GM18867 (cell line): ENCODE measurements around the gene UBQLN1.
"Not testable (repeated sequence)": the region's sequence is repeated elsewhere in the genome, so short reads cannot be mapped to it uniquely, and the experiment has no call there.

Experiments
- ATAC-seq: cut with Tn5 transposase; IDR thresholded peaks from one replicate; pipeline ENCODE4 v1.9.1; 2021; ENCODE audit warnings: mild to moderate bottlenecking, moderate library complexity; ENCODE audit not compliant: unreplicated experiment

The UBQLN1 gene

DNA sequence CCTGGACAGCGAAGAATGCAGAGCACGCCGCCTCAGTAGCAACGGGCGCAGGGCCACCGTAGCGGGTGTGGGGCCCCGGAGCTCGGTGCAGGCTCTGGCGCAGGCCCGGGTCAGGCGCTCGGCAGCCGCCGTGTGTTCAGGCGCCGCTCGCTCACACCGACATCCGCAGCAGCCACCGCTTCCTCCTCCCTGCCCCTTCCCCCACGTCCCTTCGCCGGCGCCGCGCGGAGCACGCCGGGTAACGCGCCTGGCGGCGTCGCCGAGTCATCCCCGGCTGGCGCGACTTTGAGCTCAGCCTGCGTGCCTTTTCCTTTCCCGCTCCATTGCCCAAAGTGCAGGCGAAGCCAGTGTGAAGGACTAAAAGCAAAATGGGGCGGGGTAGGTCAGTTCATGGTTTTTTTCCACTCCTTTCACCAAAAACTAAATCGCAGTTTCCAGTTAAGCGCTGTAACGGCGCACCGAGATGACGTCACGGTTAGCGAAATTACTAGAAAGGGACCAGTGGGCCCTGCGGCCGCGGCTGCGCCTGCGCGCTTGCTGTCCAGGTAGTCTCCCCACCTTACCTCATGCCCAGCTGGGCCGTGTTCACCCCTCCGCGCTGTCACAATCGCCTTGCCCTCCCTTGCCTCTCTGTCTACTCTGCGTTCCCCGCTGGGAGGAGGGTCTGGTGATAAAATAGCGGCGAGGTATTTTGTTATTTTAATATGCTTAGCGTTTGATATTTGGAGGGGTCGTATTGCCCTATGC, at the start of gene UBQLN1:
Gene UBQLN1, minus strand, starts transcription at position 191 of the 747 bp plus-strand sequence. CDS start 279 bp downstream, outside the sequence.
- ATAC-seq = peak; percentile 67

DNA sequence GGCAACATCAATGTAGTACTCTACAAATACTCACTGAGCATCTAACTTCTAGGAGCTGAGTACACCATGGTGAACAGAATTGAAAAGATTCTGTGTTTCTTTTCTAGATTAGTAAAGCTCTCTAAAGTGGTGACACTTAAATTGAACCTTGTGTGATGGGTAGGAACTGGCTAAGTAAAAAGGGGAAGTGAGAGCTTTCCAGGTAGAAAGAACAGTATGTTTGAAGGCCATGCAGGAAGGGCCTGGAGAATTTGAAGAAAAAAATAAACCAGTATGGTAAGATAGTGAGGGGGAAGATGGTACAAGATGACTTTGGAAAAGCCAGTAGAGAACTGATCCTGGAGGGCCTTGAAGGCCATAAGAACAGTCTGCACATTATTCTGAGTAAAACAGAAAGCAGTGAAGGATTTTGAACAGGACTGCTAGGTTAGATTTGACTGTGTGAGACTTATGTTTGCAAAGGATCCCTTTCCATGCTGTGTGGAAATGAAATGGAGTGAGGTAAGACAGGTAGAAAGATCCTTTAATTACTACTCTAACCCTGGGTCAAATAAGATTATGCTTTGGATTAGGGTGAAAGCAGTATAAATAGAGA, 46.7 kb upstream of the UBQLN1 start:
- peak; percentile 75 for ATAC-seq

DNA sequence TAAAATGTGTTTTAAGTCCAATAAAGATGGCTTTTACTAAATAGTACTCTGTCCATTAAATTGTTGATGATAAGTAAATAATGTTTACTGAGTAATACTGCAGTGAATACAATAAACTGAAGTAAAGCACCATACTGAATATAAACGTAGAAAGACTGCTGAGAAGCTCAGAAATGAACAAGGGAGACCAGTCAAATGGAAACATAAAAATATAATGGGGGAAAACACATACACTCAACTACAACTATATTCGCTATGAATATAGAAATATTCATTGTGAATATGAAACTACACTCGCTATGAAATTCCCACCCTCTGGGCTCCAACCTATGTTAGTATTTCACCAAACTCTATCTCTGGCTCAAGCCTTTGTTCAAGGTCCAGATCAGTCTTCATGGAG, 41.9 kb upstream of the UBQLN1 start:
- no peak for ATAC-seq

DNA sequence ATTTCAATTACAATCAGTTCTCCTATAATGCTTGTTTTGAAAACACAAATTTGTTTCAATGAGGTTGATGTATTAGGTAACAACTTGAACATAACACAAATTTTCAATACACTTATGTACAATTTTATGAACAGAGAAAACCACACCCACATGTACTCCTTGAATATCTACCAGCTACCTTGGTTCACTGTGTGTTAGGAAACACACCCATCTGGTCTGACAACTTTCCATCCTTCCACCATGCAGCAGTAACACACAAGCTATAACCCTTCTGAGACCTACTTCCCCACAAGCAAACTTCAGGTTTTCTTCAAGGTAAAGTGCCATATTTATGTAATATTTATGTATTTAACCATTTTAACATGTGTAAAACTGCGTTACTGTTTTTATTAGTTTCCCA, 36.4 kb upstream of the UBQLN1 start:
- no peak for ATAC-seq

DNA sequence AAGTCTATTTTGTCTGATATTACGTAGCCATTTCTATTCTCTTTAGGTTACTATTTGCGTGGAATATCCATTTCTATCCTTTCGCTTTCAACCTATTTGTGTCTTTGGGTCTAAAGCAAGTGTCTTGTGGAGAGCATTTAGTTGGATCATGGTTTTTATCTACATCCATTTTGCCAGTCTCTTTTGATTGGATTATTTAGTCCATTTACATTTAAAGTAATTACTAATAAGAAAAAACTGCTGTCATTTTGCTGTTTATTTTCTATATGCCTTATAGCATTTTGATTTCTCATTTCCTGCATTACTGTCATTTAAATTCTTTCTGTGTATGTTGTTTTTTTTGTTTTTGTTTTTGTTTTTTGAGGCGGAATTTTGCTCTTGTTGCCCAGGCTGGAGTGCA, 26.0 kb upstream of the UBQLN1 start:
- no peak for ATAC-seq

DNA sequence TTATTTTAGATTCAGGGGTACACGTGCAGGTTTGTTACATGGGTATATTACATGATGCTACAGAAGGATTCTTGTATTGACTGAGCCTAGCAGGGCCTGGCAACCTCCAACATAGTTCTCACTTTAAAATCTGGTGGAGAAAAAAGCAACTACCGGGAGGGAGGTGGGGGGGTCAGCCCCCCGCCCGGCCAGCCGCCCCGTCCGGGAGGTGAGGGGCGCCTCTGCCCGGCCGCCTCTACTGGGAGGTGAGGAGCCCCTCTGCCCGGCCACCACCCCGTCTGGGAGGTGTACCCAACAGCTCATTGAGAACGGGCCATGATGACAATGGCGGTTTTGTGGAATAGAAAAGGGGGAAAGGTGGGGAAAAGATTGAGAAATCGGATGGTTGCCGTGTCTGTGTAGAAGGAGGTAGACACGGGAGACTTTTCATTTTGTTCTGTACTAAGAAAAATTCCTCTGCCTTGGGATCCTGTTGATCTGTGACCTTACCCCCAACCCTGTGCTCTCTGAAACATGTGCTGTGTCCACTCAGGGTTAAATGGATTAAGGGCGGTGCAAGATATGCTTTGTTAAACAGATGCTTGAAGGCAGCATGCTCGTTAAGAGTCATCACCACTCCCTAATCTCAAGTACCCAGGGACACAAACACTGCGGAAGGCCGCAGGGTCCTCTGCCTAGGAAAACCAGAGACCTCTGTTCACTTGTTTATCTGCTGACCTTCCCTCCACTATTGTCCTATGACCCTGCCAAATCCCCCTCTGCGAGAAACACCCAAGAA, 21.0 kb upstream of the UBQLN1 start:
- not testable (repeated sequence) for ATAC-seq

DNA sequence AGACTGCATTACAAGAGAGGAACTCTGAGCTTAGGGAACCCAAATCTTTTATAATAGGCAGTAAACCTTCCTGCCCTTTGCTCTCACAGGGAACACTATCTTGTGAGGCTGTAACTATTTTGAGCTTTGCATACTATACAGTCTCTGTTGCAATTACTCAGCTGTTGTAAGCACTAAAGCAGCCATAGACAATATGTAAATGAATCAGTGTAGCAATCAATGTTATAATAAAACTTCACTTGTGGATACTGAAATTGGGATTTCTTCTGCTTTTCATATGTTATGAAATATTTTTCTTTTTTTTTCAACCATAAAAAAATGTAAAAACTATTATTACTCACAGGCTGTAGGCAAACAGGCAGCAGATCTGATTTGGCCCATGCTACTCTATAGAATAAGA, 16.7 kb upstream of the UBQLN1 start:
- no peak for ATAC-seq

DNA sequence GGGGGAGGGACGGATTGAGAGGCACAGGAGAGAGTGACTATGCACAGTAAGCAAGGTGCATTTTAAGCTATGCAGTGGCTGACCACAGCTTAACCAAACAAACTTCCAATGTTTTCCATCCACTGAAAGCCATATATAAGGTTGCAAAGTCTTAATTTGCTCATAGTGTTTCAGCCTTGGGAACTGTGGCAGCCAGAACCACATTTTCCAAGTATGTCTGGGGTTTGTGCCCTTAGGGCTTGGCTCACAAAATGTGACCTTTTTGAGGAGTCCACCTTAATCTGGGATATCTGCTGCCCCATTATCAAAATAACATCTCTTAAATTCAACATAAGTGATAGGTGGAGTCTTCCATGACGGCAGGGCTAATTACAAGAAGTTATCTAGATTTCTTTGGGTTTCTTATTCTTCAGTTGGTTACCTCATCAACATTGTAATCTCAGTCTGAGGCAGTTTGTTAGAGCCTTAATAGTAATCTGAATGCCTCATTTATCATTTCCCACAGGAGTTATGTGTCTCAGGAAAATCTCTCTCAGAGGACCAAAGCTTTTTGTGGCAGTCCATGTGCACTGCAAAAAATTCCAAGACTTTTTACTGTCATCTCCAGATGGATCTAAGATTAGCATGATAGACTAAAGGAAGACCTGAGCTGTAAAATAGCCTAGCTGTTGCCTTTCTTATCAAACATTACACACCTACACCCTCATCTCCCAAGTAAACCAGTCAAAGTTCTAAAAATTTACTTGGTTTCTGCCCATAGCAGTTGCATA, 15.2 kb upstream of the UBQLN1 start:
- ATAC-seq = no peak

DNA sequence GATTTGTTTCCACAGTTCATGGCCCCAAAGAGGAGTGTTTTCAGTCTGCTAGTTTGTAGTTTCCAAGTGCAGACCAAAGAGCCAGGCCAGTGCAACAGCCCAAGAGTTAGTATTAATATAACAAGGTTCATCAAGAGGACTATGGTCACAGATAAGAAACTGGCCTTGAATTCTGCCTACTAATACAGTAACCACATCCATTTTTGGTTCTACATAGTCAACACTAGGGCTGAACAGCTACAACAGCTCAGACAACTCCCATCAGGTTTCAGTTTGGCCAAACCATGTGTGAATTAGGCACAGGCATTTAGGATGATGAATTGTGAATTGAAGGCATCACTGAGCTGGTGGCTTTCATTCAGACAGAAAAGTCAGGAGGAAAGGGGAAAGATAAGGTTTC, 13.8 kb upstream of the UBQLN1 start:
- ATAC-seq = no peak

DNA sequence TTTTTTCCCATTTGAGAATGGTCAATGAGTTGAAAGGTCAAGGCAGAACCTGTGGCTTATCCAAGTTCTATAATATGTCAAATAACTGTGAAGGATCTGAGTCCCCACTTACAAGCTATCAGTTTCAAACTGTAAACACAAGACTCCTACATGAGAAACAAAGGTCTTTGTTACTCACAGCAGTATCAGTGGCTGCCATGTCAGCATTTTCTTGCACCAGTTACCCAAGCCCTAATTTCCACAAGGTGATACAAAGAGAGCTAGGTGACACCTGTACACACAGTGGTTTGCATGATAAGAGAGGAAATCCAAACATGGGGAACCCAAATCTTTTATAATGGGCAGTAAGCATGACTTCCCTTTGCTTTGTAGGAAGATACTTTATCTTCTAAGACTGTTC, 8.0 kb upstream of the UBQLN1 start:
- no peak for ATAC-seq

DNA sequence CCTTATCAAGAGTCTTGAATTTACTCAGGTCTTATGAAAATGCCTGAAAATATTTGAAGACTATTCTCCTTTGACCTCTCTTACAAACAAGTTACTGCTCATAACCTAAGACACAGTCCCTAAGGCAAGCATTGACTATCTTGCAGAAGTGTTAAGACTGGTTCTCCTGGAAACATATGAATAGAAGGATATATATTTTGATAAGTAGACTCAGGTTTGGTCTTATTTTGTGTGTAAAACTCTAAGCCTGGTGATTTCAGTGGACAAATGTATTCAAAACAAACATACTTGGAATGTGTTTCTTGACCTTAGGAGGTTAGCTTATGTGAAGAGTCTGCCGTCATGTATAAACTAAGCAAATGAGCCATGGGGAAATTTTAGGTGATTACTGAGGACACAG, 7.5 kb upstream of the UBQLN1 start:
- no peak for ATAC-seq

DNA sequence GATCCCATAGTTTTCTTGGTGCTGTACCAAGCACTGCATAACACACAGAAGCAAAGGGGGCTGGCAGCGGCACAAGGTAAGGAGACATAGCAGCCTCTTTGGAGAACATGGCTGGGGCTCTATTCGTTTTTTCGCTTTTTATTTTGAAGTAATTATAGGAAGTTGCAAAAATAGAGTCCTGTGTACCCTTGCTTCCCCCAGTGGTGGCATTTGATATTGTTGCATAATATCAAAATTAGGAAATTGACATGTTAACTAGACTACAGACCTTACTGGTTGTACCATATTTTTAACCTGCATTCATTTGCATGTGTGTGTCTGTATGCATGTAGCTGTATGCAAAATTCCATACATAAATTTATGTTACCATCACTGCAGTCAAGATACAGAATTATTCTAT, 6.6 kb upstream of the UBQLN1 start:
- peak; percentile 74 for ATAC-seq

DNA sequence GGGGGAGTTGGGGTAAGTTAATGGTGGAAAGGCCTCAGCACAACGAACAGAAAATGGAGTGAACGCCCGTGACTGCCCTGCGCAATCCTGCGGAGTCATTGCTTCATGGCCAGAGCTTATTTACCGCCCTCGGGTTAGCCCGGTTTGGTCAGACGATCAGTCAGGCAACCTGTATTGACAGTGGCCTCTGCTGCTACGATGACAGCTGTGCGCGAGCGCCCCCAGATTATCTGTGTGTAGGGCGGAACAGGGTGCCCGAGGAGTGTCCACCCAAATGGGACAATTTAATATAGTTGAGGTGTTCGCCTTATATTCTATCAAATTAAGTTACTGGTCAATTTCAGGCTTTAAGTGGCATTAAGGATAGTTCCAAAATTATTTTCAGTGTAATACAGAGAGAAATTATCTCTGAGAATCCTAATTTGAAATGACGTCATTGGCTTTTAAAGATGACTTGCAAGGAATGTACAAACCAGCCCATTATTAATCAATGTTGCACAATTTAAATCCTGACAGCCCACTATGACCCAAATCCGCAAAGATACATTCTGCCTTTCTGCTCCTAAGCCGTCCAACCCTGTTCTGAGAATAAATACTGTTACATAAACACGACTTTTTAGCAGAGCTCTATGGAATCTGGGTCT, 879 bp upstream of the UBQLN1 start:
- peak; percentile 52 for ATAC-seq

DNA sequence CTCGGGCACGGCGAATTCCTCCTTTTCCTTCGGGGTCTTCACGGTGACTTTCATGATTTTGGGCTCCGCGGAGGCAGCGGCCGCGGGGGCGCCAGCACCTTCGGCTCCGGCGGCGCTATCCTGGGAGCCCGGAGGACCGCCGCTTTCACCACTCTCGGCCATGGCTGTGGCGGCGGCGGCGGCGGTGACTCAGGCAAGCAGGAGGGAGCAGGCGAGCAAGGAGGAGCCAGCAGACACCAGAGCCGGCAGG, 315 bp downstream of the UBQLN1 start:
- ATAC-seq = peak; percentile 43

DNA sequence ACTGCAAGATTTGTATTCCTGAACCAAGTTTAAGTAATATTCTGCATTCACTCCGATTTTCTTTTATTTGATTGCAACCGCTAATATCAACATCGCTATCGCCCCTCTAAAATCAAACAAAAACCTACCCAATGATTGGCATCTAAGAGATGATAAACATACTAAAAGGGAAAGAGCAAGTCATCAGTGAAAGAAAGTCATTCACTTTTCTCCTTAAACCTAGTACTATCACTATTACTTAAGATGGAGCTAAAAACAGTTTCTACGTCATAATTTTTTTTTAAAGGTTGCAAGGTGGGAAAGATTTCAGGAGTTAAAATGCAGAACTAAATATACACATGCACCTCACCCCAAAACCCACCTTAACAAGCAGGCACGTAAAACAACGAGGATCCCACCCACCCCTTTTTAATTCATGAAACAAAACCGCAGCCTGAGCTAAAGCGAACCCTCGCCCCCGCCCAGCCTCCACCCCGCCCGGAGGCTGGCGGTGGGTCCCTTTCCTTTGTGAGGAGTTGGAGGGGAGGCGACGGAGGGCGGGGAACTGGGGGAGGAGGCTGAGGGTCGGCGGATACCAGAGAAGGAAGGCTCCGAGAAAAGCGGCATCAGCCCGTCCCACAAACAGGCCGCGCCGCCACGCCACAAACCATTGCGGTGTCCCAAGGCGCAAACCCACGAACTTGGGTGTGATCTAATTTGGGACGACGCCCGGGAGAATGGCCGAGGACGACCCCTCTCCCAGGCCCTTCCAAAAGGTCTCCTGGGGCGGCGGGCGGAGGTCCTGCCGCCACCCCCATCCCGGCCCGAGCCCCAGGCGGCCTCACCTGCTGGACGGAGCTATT, 861 bp downstream of the UBQLN1 start:
- ATAC-seq = peak; percentile 11

DNA sequence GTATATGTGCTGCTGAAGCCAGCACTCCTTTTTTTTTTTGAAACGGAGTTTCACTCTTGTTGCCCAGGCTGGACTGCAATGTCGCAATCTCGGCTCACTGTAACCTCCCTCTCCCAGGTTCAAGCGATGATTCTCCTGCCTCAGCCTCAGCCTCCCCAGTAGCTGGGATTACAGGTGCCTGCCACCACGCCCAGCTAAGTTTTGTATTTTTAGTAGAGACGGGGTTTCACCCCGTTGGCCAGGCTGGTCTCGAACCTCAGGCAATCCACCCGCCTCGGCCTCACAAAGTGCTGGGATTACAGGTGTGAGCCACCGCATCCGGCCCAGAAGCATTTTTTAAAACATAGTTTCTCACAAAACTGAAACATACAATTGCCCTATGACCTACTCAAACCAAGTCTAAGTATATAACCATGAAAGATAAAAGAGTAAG, 2.5 kb downstream of the UBQLN1 start:
- ATAC-seq = peak; percentile 28

DNA sequence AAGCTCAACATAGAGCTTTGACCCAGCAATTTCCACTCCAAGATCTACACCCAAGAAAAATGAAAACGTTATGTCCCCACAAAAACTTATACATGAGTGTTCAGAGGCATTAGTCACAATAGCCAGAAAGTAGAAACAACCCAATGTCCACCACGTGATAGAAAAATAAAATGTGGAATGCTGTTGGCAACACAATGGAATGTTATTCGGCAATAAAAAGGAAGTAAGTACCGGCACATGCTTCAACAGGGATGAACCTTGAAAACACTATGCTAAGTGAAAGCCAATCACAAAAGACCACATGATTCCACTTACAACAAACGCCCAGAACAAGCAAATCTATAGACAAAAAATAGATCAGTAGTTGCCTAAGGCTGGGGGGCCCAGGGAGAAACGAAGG, 6.0 kb downstream of the UBQLN1 start:
- ATAC-seq = no peak

DNA sequence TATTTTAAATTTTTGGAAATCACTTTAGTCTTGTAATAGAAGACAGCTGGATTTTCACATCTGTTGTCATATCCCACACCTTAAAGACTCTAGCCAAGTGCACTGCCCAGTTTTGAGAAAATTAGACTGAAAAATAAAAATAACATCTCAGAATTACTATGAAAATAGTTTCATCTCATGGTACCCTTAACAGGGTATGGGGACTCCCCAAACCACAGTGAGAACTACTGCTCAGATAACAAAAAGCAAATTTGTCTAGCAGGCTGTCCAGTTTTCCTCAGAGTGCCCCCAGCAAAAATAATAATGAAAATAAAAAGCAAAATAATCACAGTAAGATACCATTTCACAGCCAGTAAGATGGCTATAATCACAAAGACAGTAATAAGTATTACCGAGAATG, 6.5 kb downstream of the UBQLN1 start:
- ATAC-seq = no peak

DNA sequence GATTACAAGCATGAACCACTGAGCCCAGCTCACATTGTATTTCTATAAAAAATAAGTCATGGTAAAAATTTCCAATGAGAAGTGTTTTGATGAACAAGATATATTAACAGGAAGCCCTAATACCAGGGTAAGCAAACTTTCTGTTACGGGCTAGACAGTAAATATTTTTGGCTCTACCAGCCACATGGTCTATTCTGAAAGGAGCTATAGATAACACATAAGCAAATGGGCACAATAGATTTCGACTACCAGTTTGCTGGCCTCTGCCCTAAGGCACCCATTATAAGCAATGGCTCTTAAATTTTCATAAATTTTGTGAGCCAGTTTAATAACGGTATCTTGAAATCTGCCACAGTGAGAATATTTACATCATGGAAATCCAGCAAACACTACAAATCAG, 8.1 kb downstream of the UBQLN1 start:
- peak; percentile 66 for ATAC-seq

DNA sequence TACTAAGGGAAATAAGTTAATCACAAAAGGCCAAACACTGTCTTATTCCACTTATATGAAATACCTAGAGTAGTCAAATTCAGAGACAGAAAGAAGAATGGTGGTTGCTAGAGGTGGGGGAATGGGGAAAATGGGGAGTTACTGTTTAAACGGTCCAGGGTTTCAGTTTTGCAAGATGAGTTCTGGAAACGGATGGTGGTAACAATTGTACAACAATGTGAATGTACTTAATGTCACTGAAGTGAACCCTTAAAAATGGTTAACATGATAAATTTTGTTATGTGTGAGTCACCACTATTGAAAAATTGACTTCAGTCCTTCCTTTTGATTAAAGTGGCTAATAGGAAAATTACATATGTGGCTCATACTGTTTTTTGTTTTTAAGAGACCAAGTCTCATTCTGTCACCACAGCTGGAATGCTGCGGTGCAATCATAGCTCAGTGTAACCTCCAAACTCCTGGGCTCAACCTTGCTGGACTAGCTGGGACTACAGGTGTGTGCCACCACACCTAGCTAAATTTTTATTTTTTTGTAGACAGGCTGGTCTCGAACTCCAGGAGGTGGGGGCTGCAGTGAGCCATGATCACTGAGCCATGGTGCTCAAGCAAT, 8.7 kb downstream of the UBQLN1 start:
- ATAC-seq = peak; percentile 26
